PC-9 (cell line): ENCODE data around the gene PRKAG2. TPM values are rescaled to one million over a fixed set of nuclear protein-coding genes. Genes with fewer than 3 reads are reported as not detected.

Experiments
- BruUV-seq: library from RNA; stranded (reverse); fragments of 400-500 nt; replicated peaks from 2 replicates; lab custom pipeline; 2021; lab: Mats Ljungman, UMichigan
- CTCF ChIA-PET: fragments of 300-600 bp; sonication (Branson Sonifier 250); formaldehyde crosslinking; loops from one replicate; lab custom pipeline; 2022; ENCODE audit warnings: antibody characterized with exemption; lab: Charles Lee
- POLR2A ChIA-PET: fragments of 300-600 bp; sonication (Branson Sonifier 250); formaldehyde crosslinking; loops from one replicate; lab custom pipeline; 2022; ENCODE audit warnings: antibody characterized with exemption; ENCODE audit not compliant: unreplicated experiment; lab: Charles Lee
- DNase-seq, 2 experiments: peaks; one replicate each; pipeline versions ENCODE4 v3.0.0 to v3.0.0-alpha.2; 2015 to 2022; ENCODE audit warnings: mixed read lengths in 1 of 2
- H2AFZ ChIP-seq: fragments of 200-600 bp; sonication (generic); 2 replicates; pipeline ENCODE4 v1.8.1; 2017; ENCODE audit warnings: antibody characterized with exemption
- H3F3A ChIP-seq: fragments of 200-600 bp; sonication (generic); 2 replicates; pipeline ENCODE4 v1.8.1; 2017; ENCODE audit warnings: antibody characterized with exemption, mild to moderate bottlenecking, low read depth; ENCODE audit not compliant: insufficient read depth
- H3K27ac ChIP-seq: fragments of 200-600 bp; sonication (generic); 2 replicates; pipeline ENCODE4 v1.6.1; 2016; ENCODE audit warnings: mixed run types
- H3K27me3 ChIP-seq: fragments of 200-600 bp; sonication (generic); 2 replicates; pipeline ENCODE4 v1.6.1; 2016; ENCODE audit warnings: low read depth, mixed run types; ENCODE audit not compliant: insufficient read depth
- H3K36me3 ChIP-seq: fragments of 200-600 bp; sonication (generic); 2 replicates; pipeline ENCODE4 v1.6.1; 2016; ENCODE audit warnings: low read depth, mixed run types
- H3K4me1 ChIP-seq: fragments of 200-600 bp; sonication (generic); replicated peaks from 2 replicates; pipeline ENCODE4 v1.6.1; 2016; ENCODE audit warnings: mixed run types; ENCODE audit not compliant: insufficient read depth
- H3K4me2 ChIP-seq: fragments of 200-600 bp; sonication (generic); 2 replicates; pipeline ENCODE4 v1.6.1; 2017; ENCODE audit warnings: mixed run types
- H3K4me3 ChIP-seq: fragments of 200-600 bp; sonication (generic); 2 replicates; pipeline ENCODE4 v1.6.1; 2016; ENCODE audit warnings: mixed run types
- H3K79me2 ChIP-seq: fragments of 200-600 bp; sonication (generic); 2 replicates; pipeline ENCODE4 v1.6.1; 2017; ENCODE audit warnings: low read depth, mixed run types
- H3K9me2 ChIP-seq: fragments of 200-600 bp; sonication (generic); 2 replicates; pipeline ENCODE4 v1.8.1; 2017; ENCODE audit warnings: mild to moderate bottlenecking; ENCODE audit not compliant: insufficient read depth
- H3K9me3 ChIP-seq: fragments of 200-600 bp; sonication (generic); 2 replicates; pipeline ENCODE4 v1.8.1; 2016; ENCODE audit warnings: low read depth; ENCODE audit not compliant: insufficient read depth
- H4K20me1 ChIP-seq: fragments of 200-600 bp; sonication (generic); 2 replicates; pipeline ENCODE4 v1.8.1; 2017; ENCODE audit not compliant: insufficient read depth
- EZH2 ChIP-seq: fragments of 200-600 bp; sonication (generic); IDR thresholded peaks from 2 replicates; pipeline ENCODE4 v1.8.0; 2017; ENCODE audit warnings: antibody characterized with exemption, low read depth
- intact Hi-C: fragments of 100-400 bp; cut with micrococcal nuclease; formaldehyde crosslinking; loops from one replicate; pipeline ENCODE4 v1.10.0; 2022; ENCODE audit not compliant: unreplicated experiment
- total RNA-seq: library from RNA; stranded (reverse); gene quantifications from 2 replicates; pipeline ENCODE4 v1.2.3, GENCODE V29; 2021
- TF ChIP-seq, protein P1 (sequence below): fragments of 200-600 bp; sonication (generic); conservative IDR thresholded peaks from 2 replicates; pipeline ENCODE4 v1.6.1; 2017; ENCODE audit warnings: mixed run types, antibody characterized with exemption, mild to moderate bottlenecking, moderate library complexity

PRKAG2 gene
- total RNA-seq, 1 experiment from 2014 or later = 37.3 TPM

DNA sequence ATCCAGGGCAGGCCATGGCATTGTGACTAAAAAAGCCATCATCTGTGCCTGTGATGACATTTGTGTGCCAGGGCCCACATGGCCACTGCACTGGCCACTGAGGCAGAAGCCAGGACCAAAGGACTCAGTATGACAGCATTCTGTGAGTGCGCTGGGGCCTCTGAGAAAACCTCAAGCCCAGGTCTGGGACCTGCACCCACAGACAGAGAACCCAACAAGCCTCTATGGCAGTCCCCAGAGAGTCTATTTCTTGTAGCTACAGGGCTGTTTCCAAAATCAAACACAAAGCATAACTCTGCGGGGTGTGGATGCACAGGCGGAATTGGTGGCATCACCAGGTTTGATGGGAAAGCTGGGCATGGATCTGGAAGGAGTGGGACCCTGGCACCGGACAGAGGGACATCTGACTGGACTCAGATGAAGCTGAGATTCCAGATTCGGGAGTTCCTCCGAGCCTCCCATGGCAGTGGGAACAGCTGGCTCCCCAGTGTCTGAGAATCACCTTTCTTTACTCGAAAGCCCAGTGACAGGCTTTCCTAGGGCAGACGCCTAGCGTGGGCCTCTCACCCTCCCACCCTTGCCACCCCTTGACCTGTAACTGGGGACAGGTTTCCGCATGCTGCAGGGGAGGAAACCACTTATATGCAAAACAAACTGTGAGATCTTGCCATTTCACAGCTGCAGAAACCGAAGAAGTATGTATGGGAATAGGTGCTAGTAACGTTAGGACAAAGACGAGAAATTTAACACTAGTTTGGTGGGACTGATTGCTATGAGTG, 286.7 kb downstream of the PRKAG2 start:
- no peak overlapping the region for H3K27ac ChIP-seq
- no peaks in the 10 kb centered on the region for H3K9me3 ChIP-seq
- no peaks in the 10 kb centered on the region; the same call in 1 of the 2 replicates for H3K36me3 ChIP-seq
- peaks cover 16% of the 10 kb centered on the region for H3K4me1 ChIP-seq
- peaks cover 24% of the 10 kb centered on the region for H3F3A ChIP-seq
- H3K27me3 ChIP-seq = no peaks in the 10 kb centered on the region
- no TSS peak for BruUV-seq
- POLR2A ChIA-PET = no interaction called here
- H3K4me2 ChIP-seq = no peak overlapping the region
- H4K20me1 ChIP-seq = no peaks in the 10 kb centered on the region
- no peak for DNase-seq
- no peak overlapping the region for H2AFZ ChIP-seq
- CTCF ChIA-PET = no interaction called here
- no peaks in the 10 kb centered on the region for H3K9me2 ChIP-seq
- intact Hi-C loops = no loop called here
- peaks cover 3% of the 10 kb centered on the region for H3K79me2 ChIP-seq
- H3K4me3 ChIP-seq = no peak overlapping the region
- no peak for TF ChIP-seq EZH2
- TF ChIP-seq, protein P1, sequence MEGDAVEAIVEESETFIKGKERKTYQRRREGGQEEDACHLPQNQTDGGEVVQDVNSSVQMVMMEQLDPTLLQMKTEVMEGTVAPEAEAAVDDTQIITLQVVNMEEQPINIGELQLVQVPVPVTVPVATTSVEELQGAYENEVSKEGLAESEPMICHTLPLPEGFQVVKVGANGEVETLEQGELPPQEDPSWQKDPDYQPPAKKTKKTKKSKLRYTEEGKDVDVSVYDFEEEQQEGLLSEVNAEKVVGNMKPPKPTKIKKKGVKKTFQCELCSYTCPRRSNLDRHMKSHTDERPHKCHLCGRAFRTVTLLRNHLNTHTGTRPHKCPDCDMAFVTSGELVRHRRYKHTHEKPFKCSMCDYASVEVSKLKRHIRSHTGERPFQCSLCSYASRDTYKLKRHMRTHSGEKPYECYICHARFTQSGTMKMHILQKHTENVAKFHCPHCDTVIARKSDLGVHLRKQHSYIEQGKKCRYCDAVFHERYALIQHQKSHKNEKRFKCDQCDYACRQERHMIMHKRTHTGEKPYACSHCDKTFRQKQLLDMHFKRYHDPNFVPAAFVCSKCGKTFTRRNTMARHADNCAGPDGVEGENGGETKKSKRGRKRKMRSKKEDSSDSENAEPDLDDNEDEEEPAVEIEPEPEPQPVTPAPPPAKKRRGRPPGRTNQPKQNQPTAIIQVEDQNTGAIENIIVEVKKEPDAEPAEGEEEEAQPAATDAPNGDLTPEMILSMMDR = no peak

DNA sequence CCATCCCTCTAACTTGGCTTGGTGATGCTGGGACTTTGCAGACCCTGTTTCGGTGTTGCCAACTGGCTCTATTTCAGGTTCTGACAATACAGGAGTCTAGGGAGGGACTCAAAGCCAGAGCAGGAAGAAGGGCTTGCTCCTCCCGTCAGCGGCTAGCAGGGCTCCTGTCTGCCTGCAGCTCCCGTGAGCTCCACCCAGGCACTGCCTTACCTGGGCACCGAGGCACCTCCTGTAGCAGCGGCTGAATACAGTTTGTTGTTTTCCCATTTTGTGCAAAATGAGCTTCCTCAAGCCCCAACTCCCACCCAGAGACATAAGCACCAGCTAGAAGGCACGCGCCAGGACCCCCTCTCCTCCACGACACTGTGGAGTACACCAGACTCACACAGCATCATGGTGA, 287.9 kb downstream of the PRKAG2 start:
- CTCF ChIA-PET = no interaction called here
- H3K4me2 ChIP-seq = no peak overlapping the region
- H2AFZ ChIP-seq = no peak overlapping the region
- H3K79me2 ChIP-seq = no peaks in the 10 kb centered on the region
- no peak for TF ChIP-seq EZH2
- TF ChIP-seq, protein P1 = no peak
- H3K36me3 ChIP-seq = no peaks in the 10 kb centered on the region; the same call in 1 of the 2 replicates
- POLR2A ChIA-PET = no interaction called here
- H3K9me3 ChIP-seq = no peaks in the 10 kb centered on the region
- H3K4me3 ChIP-seq = no peak overlapping the region
- H3K27ac ChIP-seq = no peak overlapping the region
- no peak for DNase-seq
- peaks cover 16% of the 10 kb centered on the region for H3K4me1 ChIP-seq
- no peaks in the 10 kb centered on the region for H3K27me3 ChIP-seq
- peaks cover 16% of the 10 kb centered on the region for H3F3A ChIP-seq
- intact Hi-C loops = no loop called here
- no peaks in the 10 kb centered on the region for H4K20me1 ChIP-seq
- BruUV-seq = no TSS peak
- no peaks in the 10 kb centered on the region for H3K9me2 ChIP-seq

DNA sequence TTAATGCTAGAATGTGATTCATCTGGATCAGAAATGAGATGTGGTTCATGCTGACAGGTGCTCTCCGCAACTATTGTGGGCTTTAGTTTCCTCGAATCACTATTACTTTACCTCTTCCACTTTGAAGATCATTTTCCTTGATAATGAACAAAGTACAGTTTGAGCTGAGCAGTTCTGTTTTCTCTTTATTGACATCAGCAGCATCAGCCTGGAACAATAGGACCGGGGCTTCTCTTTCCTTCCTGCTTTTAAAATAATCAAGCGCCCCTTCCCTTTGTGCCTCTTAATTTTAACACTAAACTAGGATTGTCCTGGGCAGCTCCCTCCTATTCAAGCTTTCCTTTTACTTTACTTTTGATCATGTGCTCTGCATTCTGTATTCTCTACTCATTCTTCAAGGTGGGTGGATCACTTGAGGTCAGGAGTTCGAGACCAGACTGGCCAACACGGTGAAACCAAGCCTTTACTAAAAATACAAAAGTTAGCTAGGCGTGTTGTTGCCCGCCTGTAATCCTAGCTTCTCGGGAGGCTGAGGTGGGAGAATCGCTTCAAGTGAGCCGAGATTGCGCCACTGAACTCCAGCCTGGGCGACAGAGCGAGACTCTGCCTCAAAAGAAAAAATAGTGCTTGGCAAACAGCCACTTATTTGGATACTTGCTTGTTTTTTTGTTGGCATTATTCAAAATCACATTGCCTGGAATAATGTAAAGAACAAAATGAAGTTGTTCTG, 290.2 kb downstream of the PRKAG2 start:
- no peaks in the 10 kb centered on the region for H4K20me1 ChIP-seq
- no peaks in the 10 kb centered on the region for H3K9me2 ChIP-seq
- H3K4me2 ChIP-seq = no peak overlapping the region
- no peak for DNase-seq
- no TSS peak for BruUV-seq
- H3K36me3 ChIP-seq = no peaks in the 10 kb centered on the region; the same call in 1 of the 2 replicates
- TF ChIP-seq, protein P1 = no peak
- TF ChIP-seq EZH2 = no peak
- intact Hi-C loops = no loop called here
- no peak overlapping the region for H3K27ac ChIP-seq
- ChIA-PET POLR2A (interaction anchor here (0.6 kb wide), 1 partner anchor 14 kb away, joined by 3 read pairs; no protein-coding TSS in a partner anchor), CTCF (interaction anchor here (0.7 kb wide), 1 partner anchor 426 kb away, joined by 3 read pairs; no protein-coding TSS in a partner anchor)
- H3K4me3 ChIP-seq = no peak overlapping the region
- no peaks in the 10 kb centered on the region for H3K79me2 ChIP-seq
- H2AFZ ChIP-seq = no peak overlapping the region
- H3K27me3 ChIP-seq = no peaks in the 10 kb centered on the region
- no peaks in the 10 kb centered on the region for H3F3A ChIP-seq
- no peaks in the 10 kb centered on the region for H3K4me1 ChIP-seq
- H3K9me3 ChIP-seq = no peaks in the 10 kb centered on the region
